HUES48 (cell line): ENCODE data around the gene OSBP2.

Experiments used
- H3K27ac ChIP-seq: one replicate; pipeline ENCODE4 v1.7.0; 2013; ENCODE audit warnings: low read depth, low read length, inconsistent platforms
- H3K27me3 ChIP-seq: 2 replicates; pipeline ENCODE4 v1.6.1; 2013; ENCODE audit warnings: mild to moderate bottlenecking, low read length; ENCODE audit not compliant: control insufficient read depth, insufficient read depth
- H3K36me3 ChIP-seq: 2 replicates; pipeline ENCODE4 v1.6.1; 2013; ENCODE audit warnings: low read length; ENCODE audit not compliant: control insufficient read depth, insufficient read depth
- H3K4me1 ChIP-seq: 2 replicates; pipeline ENCODE4 v1.6.1; 2013; ENCODE audit warnings: mild to moderate bottlenecking, low read length; ENCODE audit not compliant: control insufficient read depth, insufficient read depth
- H3K4me3 ChIP-seq: 2 replicates; pipeline ENCODE4 v1.5.1; 2013; ENCODE audit warnings: mild to moderate bottlenecking, low read depth, low read length
- H3K9ac ChIP-seq: 2 replicates; pipeline ENCODE4 v1.6.1; 2013; ENCODE audit warnings: mild to moderate bottlenecking, low read depth, low read length, moderate library complexity
- H3K9me3 ChIP-seq: 2 replicates; pipeline ENCODE4 v1.6.1; 2013; ENCODE audit warnings: low read length; ENCODE audit not compliant: control insufficient read depth, insufficient read depth

The OSBP2 gene

GRCh38 chr22:30909306-30909705, 214.6 kb downstream of the OSBP2 start:
- Histone ChIP-seq H3K4me3 (no peak overlapping the region), H3K36me3 (peaks cover 36% of the 10 kb centered on the region), H3K27ac (no peak overlapping the region), H3K4me1 (no peaks in the 10 kb centered on the region), H3K9ac (no peak overlapping the region), H3K9me3 (no peaks in the 10 kb centered on the region), H3K27me3 (no peaks in the 10 kb centered on the region)

- no peaks in the 10 kb centered on the region for H3K27me3 ChIP-seq
Observed at GRCh38 chr22:30910358-30910757, 215.7 kb downstream of the OSBP2 start.

GRCh38 chr22:30918761-30919160, 224.1 kb downstream of the OSBP2 start:
- Histone ChIP-seq H3K36me3 (peaks cover 5% of the 10 kb centered on the region), H3K27me3 (no peaks in the 10 kb centered on the region), H3K4me1 (no peaks in the 10 kb centered on the region), H3K4me3 (no peak overlapping the region), H3K9ac (no peak overlapping the region), H3K9me3 (no peaks in the 10 kb centered on the region; the same call in 1 of the 2 replicates), H3K27ac (no peak overlapping the region)

More at GRCh38 chr22:30910358-30910757, 215.7 kb downstream of the OSBP2 start:
- Histone ChIP-seq H3K9me3 (no peaks in the 10 kb centered on the region), H3K4me3 (no peak overlapping the region), H3K36me3 (peaks cover 35% of the 10 kb centered on the region), H3K4me1 (no peaks in the 10 kb centered on the region), H3K9ac (no peak overlapping the region), H3K27ac (no peak overlapping the region)

GRCh38 chr22:30919973-30920372, 225.3 kb downstream of the OSBP2 start:
- H3K27me3 ChIP-seq: no peaks in the 10 kb centered on the region
- H3K4me1 ChIP-seq: no peaks in the 10 kb centered on the region
- no peaks in the 10 kb centered on the region; the same call in 1 of the 2 replicates for H3K9me3 ChIP-seq
- H3K27ac ChIP-seq: no peak overlapping the region
- peaks cover 16% of the 10 kb centered on the region for H3K36me3 ChIP-seq
- no peak overlapping the region for H3K4me3 ChIP-seq
- H3K9ac ChIP-seq: no peak overlapping the region

- Histone ChIP-seq H3K27ac (no peak overlapping the region), H3K36me3 (peaks cover 20% of the 10 kb centered on the region), H3K4me1 (no peaks in the 10 kb centered on the region), H3K4me3 (no peak overlapping the region), H3K27me3 (no peaks in the 10 kb centered on the region), H3K9me3 (no peaks in the 10 kb centered on the region; the same call in 1 of the 2 replicates), H3K9ac (no peak overlapping the region)
Observed at GRCh38 chr22:30920407-30920806, 225.7 kb downstream of the OSBP2 start.

- no peaks in the 10 kb centered on the region for H3K4me1 ChIP-seq
- H3K36me3 ChIP-seq: peaks cover 27% of the 10 kb centered on the region
- no peaks in the 10 kb centered on the region; the same call in 1 of the 2 replicates for H3K9me3 ChIP-seq
- H3K9ac ChIP-seq: no peak overlapping the region
- no peak overlapping the region for H3K4me3 ChIP-seq
- no peak overlapping the region for H3K27ac ChIP-seq
- no peaks in the 10 kb centered on the region for H3K27me3 ChIP-seq
Observed at GRCh38 chr22:30921108-30921507, 226.4 kb downstream of the OSBP2 start.

GRCh38 chr22:30922151-30922611, 227.5 kb downstream of the OSBP2 start:
- H3K9me3 ChIP-seq: no peaks in the 10 kb centered on the region
- peaks cover 37% of the 10 kb centered on the region for H3K36me3 ChIP-seq
- no peaks in the 10 kb centered on the region for H3K4me1 ChIP-seq
- no peak overlapping the region for H3K4me3 ChIP-seq
- no peaks in the 10 kb centered on the region for H3K27me3 ChIP-seq
- no peak overlapping the region for H3K27ac ChIP-seq
- H3K9ac ChIP-seq: no peak overlapping the region

GRCh38 chr22:30923168-30923900, 228.7 kb downstream of the OSBP2 start:
- Histone ChIP-seq H3K4me1 (no peaks in the 10 kb centered on the region), H3K4me3 (no peak overlapping the region), H3K36me3 (peaks cover 48% of the 10 kb centered on the region), H3K27ac (no peak overlapping the region), H3K27me3 (no peaks in the 10 kb centered on the region), H3K9me3 (no peaks in the 10 kb centered on the region), H3K9ac (no peak overlapping the region)

GRCh38 chr22:30925667-30926066, 231.0 kb downstream of the OSBP2 start:
- H3K27me3 ChIP-seq: no peaks in the 10 kb centered on the region
- no peak overlapping the region for H3K27ac ChIP-seq
- no peak overlapping the region for H3K4me3 ChIP-seq
- H3K9me3 ChIP-seq: no peaks in the 10 kb centered on the region
- no peak overlapping the region for H3K9ac ChIP-seq
- H3K4me1 ChIP-seq: no peaks in the 10 kb centered on the region
- H3K36me3 ChIP-seq: peaks cover 69% of the 10 kb centered on the region

GRCh38 chr22:30926706-30927105, 232.0 kb downstream of the OSBP2 start:
- Histone ChIP-seq H3K27ac (no peak overlapping the region), H3K36me3 (peaks cover 80% of the 10 kb centered on the region), H3K9me3 (no peaks in the 10 kb centered on the region), H3K27me3 (no peaks in the 10 kb centered on the region), H3K4me1 (no peaks in the 10 kb centered on the region), H3K9ac (no peak overlapping the region), H3K4me3 (no peak overlapping the region)

- no peaks in the 10 kb centered on the region for H3K9me3 ChIP-seq
- no peak overlapping the region for H3K27ac ChIP-seq
- no peaks in the 10 kb centered on the region for H3K27me3 ChIP-seq
- H3K9ac ChIP-seq: no peak overlapping the region
- no peak overlapping the region for H3K4me3 ChIP-seq
- peaks cover 91% of the 10 kb centered on the region for H3K36me3 ChIP-seq
- no peaks in the 10 kb centered on the region for H3K4me1 ChIP-seq
Observed at GRCh38 chr22:30927806-30928205, 233.1 kb downstream of the OSBP2 start.
